Psoas muscle (tissue), 8 donors: ENCODE results near the gene ZBTB46. TPM values are rescaled to one million over a fixed set of nuclear protein-coding genes. Genes with fewer than 3 reads are reported as not detected.

ENCODE experiments used
- ATAC-seq, 4 donors: fragments of 200-7000 bp; cut with Tn5 transposase; one replicate each; pipeline ENCODE4 v1.9.1; 2020; ENCODE audit warnings: moderate library complexity in 3 of 4, mild to moderate bottlenecking in 2 of 4
- DNase-seq, 2 donors: peaks; one replicate each; pipeline ENCODE4 v3.0.0-alpha.2; 2020
- H3K27ac ChIP-seq: fragments of 200-600 bp; one replicate; pipeline ENCODE4 v1.8.0; 2022
- H3K27me3 ChIP-seq, 3 donors: fragments of 200-600 bp in 1 of 3; one replicate each; pipeline versions ENCODE4 v1.6.1 to v1.8.0; 2013 to 2022; ENCODE audit warnings: low read length in 2 of 3, mild to moderate bottlenecking in 2 of 3, moderate library complexity in 1 of 3; ENCODE audit not compliant: insufficient read depth in 3 of 3
- H3K36me3 ChIP-seq, 2 donors: fragments of 200-600 bp in 1 of 2; one replicate each; pipeline versions ENCODE4 v1.6.1 to v1.8.0; 2013 to 2022; ENCODE audit warnings: low read depth in 1 of 2, mild to moderate bottlenecking in 1 of 2, moderate library complexity in 1 of 2; ENCODE audit not compliant: insufficient read depth in 1 of 2
- H3K4me1 ChIP-seq: fragments of 200-600 bp; one replicate; pipeline ENCODE4 v1.8.0; 2022
- H3K4me3 ChIP-seq: fragments of 200-600 bp; one replicate; pipeline ENCODE4 v1.8.0; 2022; ENCODE audit warnings: mild to moderate bottlenecking
- H3K9me3 ChIP-seq: fragments of 200-600 bp; one replicate; pipeline ENCODE4 v1.8.0; 2022
- WGBS, 3 donors: extraction: QIAGEN DNeasy Blood & Tissue Kit; methylation state at CpG; one replicate each; pipeline versions ENCODE4 v1.1.6 to v1.1.7; 2013; 5-methylcytosine and 5-hydroxymethylcytosine counted together
- intact Hi-C, 2 donors: fragments of 100-400 bp; cut with DNase I; formaldehyde crosslinking; loops; one replicate each; pipeline versions ENCODE4 v1.11.0 to v1.14.2; 2022
- polyA plus RNA-seq, 3 donors: library from polyadenylated mRNA; stranded (reverse); fragments of 200-250 nt; gene quantifications; one replicate each; pipeline ENCODE4 v1.2.3, GENCODE V29; 2013
- total RNA-seq, 4 donors: library from RNA; stranded (reverse); fragmentation: NEBNext Ultra II Directional in 2 of 4; extraction: Animal tissue kit (Norgen Biotek cat#: 25700) in 2 of 4; gene quantifications; one replicate each; pipeline versions ENCODE4 v1.2.1 to v1.2.4, GENCODE V29; 2021 to 2023
- TF ChIP-seq, protein P1 (sequence below): fragments of 200-600 bp; IDR thresholded peaks from one replicate; pipeline ENCODE4 v1.8.0; 2022; ENCODE audit warnings: antibody characterized with exemption
- donor health status: healthy with polysubstance abuse.
- donor health status: DM: no; HTN: no; CAD: no; lungs with moderate emphysema.
- donor health status: Bipolar disorder and iron deficiency.
- donor health status: healthy.
- donor health status: DM: yes; HTN: yes; CAD: no.
- donor health status: DM: no; HTN: no; CAD: no.
- donor health status: DM: no; HTN: no; CAD: no.
- donor health status: DM: yes; HTN: yes; CAD: no.

ZBTB46 gene
- total and polyA plus RNA-seq, 7 donors = 1.3 to 6.4 (median 4.5) TPM

DNA sequence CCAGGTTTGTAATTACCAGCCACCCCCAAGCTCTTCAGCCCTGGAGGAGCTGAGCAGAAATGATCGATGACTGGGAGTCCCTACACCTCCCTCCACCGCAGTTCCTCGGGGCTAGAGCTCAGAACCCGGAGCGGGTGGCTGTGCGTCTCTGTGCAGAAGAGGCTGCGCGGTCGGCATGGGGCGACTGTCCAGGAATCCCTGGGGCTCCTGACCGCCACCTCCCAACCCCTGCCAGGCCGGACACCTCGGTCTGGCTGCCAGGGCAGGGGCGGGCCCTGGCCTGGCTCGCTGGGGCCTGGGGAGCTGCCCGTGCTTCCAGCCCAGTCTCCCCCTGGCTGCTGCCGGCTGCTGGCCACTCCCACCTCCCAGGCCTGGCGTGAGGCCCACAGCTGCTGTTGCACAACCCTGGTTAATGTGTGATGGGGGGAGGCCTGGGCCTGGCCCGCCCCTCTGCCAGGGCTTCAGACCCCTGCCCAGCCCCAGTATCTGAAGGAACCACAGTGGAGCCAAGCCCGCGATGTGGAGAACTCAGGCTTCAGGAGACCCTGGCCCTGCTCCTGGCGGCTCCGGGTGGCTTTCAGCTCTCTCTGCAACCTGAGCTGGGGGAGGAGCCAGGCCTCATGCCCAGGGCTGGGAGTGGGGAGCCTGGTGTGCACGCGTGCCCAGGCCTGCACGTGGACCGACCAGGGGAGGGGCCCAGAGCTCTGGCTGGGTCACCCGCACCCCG, 90.3 kb downstream of the ZBTB46 start:
- TF ChIP-seq, protein P1, sequence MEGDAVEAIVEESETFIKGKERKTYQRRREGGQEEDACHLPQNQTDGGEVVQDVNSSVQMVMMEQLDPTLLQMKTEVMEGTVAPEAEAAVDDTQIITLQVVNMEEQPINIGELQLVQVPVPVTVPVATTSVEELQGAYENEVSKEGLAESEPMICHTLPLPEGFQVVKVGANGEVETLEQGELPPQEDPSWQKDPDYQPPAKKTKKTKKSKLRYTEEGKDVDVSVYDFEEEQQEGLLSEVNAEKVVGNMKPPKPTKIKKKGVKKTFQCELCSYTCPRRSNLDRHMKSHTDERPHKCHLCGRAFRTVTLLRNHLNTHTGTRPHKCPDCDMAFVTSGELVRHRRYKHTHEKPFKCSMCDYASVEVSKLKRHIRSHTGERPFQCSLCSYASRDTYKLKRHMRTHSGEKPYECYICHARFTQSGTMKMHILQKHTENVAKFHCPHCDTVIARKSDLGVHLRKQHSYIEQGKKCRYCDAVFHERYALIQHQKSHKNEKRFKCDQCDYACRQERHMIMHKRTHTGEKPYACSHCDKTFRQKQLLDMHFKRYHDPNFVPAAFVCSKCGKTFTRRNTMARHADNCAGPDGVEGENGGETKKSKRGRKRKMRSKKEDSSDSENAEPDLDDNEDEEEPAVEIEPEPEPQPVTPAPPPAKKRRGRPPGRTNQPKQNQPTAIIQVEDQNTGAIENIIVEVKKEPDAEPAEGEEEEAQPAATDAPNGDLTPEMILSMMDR = no peak
- ATAC-seq = peak; percentile 75 to 84 (median 78)
- peak; percentile 94 to 97 for DNase-seq
- Histone ChIP-seq H3K27me3 (no peaks in the 10 kb centered on the region), H3K27ac (peak overlapping the region; percentile 84), H3K36me3 (peaks cover 0 to 27% of the 10 kb centered on the region in 2 donors), H3K4me1 (peaks cover 15% of the 10 kb centered on the region), H3K4me3 (peak overlapping the region; percentile 71), H3K9me3 (no peaks in the 10 kb centered on the region)
- intact Hi-C loops = no loop called here
- WGBS, 3 donors = 2 to 3% (median 2%) methylated on average over 25 to 29 of the region's 29 CpGs

DNA sequence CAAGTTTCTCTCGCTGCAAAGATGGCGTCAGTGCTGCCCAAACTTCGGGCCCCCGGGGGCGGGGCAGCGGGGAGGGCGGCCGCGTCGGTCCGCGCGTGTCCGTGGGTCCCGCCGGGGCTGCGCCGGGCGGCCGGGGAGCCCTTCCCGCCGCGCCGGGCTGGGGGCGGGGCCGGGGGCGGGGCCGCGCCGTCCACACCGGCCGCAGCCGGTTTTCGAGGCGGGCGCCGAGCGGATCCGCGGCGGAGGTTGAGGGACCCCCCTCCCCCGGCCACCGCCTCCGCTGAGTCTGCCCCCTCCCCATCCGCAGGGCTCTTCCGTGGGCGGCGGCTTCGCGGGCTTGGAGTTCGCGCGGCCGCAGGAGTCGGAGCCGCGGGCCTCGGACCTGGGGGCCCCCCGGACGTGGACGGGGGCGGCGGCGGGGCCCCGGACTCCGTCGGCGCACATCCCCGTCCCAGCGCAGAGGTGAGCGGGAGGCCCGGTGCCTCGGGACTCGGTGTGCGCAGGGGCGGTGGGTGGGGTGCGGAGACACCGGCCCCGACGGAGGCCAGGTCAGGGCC, 90.9 kb downstream of the ZBTB46 start:
- intact Hi-C loops = no loop called here
- peak overlapping the region; percentile 84 for H3K27ac ChIP-seq
- ATAC-seq = peak in 3 of 4 donors; percentile 0 to 1 (median 0)
- peak overlapping the region; percentile 71 for H3K4me3 ChIP-seq
- 0 to 1% (median 1%) methylated on average over 21 to 80 of the region's 80 CpGs for WGBS, 3 donors
- peaks cover 15% of the 10 kb centered on the region for H3K4me1 ChIP-seq
- H3K9me3 ChIP-seq = no peaks in the 10 kb centered on the region
- TF ChIP-seq, protein P1 = no peak
- peak in 1 of 2 donors; percentile 80 for DNase-seq
- peaks cover 0 to 34% of the 10 kb centered on the region in 2 donors for H3K36me3 ChIP-seq
- no peaks in the 10 kb centered on the region for H3K27me3 ChIP-seq

DNA sequence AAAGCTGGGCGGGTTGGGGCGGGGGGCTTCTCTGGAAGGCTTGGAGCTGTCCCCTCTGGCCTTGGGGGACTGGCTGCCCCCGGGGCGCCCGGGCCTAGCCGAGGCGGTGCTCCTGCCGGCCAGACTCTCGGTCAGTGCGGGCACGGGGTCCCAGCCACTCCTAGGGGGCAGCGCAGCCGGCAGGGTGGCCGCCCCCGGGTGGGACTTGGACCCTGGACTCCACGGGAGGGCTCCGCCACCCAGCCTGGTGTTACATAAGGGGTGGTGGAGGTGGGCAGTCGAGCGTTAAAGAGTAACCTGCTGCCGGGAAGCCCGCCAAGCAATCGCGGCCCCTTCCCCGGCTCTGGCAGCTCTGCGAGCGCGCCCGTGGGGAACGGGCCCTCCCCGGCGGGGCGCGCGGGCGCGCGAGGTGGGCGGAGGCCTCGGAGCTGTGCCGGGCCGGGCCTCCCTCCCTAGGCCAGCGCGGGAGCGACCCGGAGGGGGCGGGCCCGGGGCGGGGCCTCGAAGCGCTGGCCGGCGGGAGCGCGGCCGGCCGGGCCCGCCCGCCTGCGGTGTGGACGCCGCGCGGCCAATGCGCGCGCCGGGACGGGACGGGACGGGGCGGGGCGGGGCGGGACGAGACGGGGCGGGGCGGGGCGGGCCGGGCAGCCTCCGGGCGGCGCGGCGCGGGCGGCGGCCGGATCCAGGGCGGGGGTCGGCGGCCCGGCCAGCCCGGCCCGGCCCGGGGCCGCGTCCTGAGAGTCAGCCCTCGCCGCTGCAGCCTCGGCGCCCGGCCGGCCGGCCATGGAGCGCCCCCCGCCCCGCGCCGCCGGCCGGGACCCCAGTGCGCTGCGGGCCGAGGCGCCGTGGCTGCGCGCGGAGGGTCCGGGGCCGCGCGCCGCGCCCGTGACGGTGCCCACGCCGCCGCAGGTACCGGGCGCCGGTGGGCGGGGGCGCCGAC, 91.7 kb downstream of the ZBTB46 start, which contains the start of gene SLC2A4RG:
Gene SLC2A4RG (plus strand): TSS at position 647 of the 940 bp plus-strand sequence. CDS start 137 bp downstream, at position 784.
- Histone ChIP-seq H3K27ac (peak within 1 kb of the TSS; percentile 95), H3K4me3 (peak within 1 kb of the TSS; percentile 79), H3K27me3 (no peaks in the 10 kb centered on the region), H3K4me1 (peaks cover 15% of the 10 kb centered on the region), H3K9me3 (no peaks in the 10 kb centered on the region), H3K36me3 (peaks cover 0 to 41% of the 10 kb centered on the region in 2 donors)
- DNase-seq (peak; percentile 86 to 91), ATAC-seq (peak; percentile 68 to 77 (median 70))
- 0 to 1% (median 1%) methylated on average over 25 to 132 of the region's 136 CpGs for WGBS, 3 donors
- TF ChIP-seq, protein P1 = no peak
- intact Hi-C loops = loop anchor here (2.0 to 5.0 kb wide), 2 partner anchors 31 to 37 kb away; partner anchors contain the start of gene ZGPAT (in 1 of the 2)

DNA sequence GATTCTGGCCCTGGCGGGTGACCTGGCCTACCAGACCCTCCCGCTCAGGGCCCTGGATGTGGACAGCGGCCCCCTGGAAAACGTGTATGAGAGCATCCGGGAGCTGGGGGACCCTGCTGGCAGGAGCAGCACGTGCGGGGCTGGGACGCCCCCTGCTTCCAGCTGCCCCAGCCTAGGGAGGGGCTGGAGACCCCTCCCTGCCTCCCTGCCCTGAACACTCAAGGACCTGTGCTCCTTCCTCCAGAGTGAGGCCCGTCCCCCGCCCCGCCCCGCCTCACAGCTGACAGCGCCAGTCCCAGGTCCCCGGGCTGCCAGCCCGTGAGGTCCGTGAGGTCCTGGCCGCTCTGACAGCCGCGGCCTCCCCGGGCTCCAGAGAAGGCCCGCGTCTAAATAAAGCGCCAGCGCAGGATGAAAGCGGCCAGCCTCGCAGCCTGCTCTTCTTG, 92.4 kb downstream of the ZBTB46 start:
- H3K9me3 ChIP-seq = no peaks in the 10 kb centered on the region
- DNase-seq (peak; percentile 77 to 86), ATAC-seq (peak; percentile 30 to 71 (median 58))
- no peaks in the 10 kb centered on the region for H3K27me3 ChIP-seq
- peak overlapping the region; percentile 95 for H3K27ac ChIP-seq
- TF ChIP-seq, protein P1 = no peak
- intact Hi-C loops = loop anchor here (2.0 to 5.0 kb wide), 2 partner anchors 30 to 36 kb away; partner anchors contain the start of gene ZGPAT (in 1 of the 2)
- 12 to 17% (median 16%) methylated on average over 26 of the region's 26 CpGs for WGBS, 3 donors
- H3K36me3 ChIP-seq = peaks cover 0 to 46% of the 10 kb centered on the region in 2 donors
- peak overlapping the region; percentile 79 for H3K4me3 ChIP-seq
- H3K4me1 ChIP-seq = peaks cover 15% of the 10 kb centered on the region
